Renal cortical epithelial cell (primary cell): ENCODE measurements around the gene COL18A1. TPM values are rescaled to one million over a fixed set of nuclear protein-coding genes. Genes with fewer than 3 reads are reported as not detected.
A peak's percentile ranks its signal among the peaks of the same experiment; 100 is the strongest.

ENCODE experiments used
- DNase-seq: peaks from one replicate; pipeline ENCODE4 v3.0.0-alpha.2; 2011; ENCODE audit warnings: low read depth
- total RNA-seq: library from RNA; depleted of rRNA; stranded (reverse); fragments of >200 nt; gene quantifications from 2 replicates; pipeline ENCODE4 v1.2.3, GENCODE V29; 2014

COL18A1 gene
- total RNA-seq, 1 donor from 2014 or later: 672 TPM

- no peak for DNase-seq
Observed at GRCh38 chr21:45468051-45468970, 63.3 kb downstream of the COL18A1 start.

GRCh38 chr21:45468971-45469272, 64.0 kb downstream of the COL18A1 start:
- no peak for DNase-seq

GRCh38 chr21:45469273-45470086, 64.5 kb downstream of the COL18A1 start:
- peak; percentile 56 for DNase-seq

GRCh38 chr21:45470087-45470515, 65.1 kb downstream of the COL18A1 start:
- no peak for DNase-seq

GRCh38 chr21:45470773-45471524, 66.0 kb downstream of the COL18A1 start:
- DNase-seq: peak; percentile 92

- peak; percentile 22 for DNase-seq
Observed at GRCh38 chr21:45471525-45472221, 66.7 kb downstream of the COL18A1 start.

GRCh38 chr21:45472445-45473365, 67.7 kb downstream of the COL18A1 start:
- no peak for DNase-seq

- DNase-seq: no peak
Observed at GRCh38 chr21:45473496-45474322, 68.7 kb downstream of the COL18A1 start.

GRCh38 chr21:45474323-45474950, 69.5 kb downstream of the COL18A1 start:
- DNase-seq: no peak

- DNase-seq: no peak
Observed at GRCh38 chr21:45475004-45475685, 70.2 kb downstream of the COL18A1 start.

GRCh38 chr21:45475797-45476570, 71.0 kb downstream of the COL18A1 start:
- DNase-seq: no peak

- no peak for DNase-seq
Observed at GRCh38 chr21:45476582-45476981, 71.6 kb downstream of the COL18A1 start.

GRCh38 chr21:45477176-45478114, 72.5 kb downstream of the COL18A1 start:
- no peak for DNase-seq

GRCh38 chr21:45478115-45478801, 73.3 kb downstream of the COL18A1 start:
- no peak for DNase-seq

- DNase-seq: no peak
Observed at GRCh38 chr21:45478816-45479669, 74.1 kb downstream of the COL18A1 start.
